ENCODE data around the gene MAP3K20. TPM values are rescaled to one million over a fixed set of nuclear protein-coding genes. Genes with fewer than 3 reads are reported as not detected.
"Not testable (repeated sequence)": the region's sequence is repeated elsewhere in the genome, so short reads cannot be mapped to it uniquely, and the experiment has no call there.

Gene MAP3K20
- total RNA-seq, 1 experiment from 2014 or later: 40.0 TPM

DNA sequence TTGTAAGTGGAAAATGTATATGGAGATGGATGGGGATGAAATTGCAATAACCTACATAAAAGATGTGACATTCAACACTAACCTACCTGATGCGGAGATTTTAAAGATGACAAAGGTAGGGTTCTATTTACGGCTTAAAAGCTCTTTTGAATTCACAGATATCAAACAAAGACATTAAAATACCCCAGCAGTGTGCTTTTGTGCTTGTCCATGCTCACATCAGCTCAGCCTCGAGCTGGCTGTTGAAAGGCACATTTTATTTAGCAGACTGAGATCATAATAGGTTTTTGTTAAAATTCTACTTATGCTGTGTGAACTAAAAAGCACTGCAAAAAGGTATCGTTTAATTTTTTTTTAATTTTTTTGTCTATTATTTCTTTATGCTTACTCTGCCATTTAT lies 183.1 kb downstream of the MAP3K20 start:
- Histone ChIP-seq H3K9me3 (ENCODE audit: low read depth, low read length, poor library complexity, severe bottlenecking) (no peaks in the 10 kb centered on the region), H3K27me3 (replicated peaks; ENCODE audit: insufficient read depth, low read depth, low read length, poor library complexity) (no peaks in the 10 kb centered on the region), H3K36me3 (ENCODE audit: insufficient read depth, low read length, poor library complexity, severe bottlenecking) (peaks cover 5% of the 10 kb centered on the region), H3K27ac (ENCODE audit: low read depth, low read length, poor library complexity, severe bottlenecking) (no peak overlapping the region), H3K4me1 (ENCODE audit: insufficient read depth, low read length, poor library complexity, severe bottlenecking) (no peaks in the 10 kb centered on the region), H3K4me3 (ENCODE audit: low read depth, low read length, poor library complexity, severe bottlenecking) (no peak overlapping the region)
- intact Hi-C loops (cut with micrococcal nuclease; ENCODE audit: unreplicated experiment): no loop called here
- CTCF ChIA-PET: no interaction called here
- no TSS peak for BruUV-seq (replicated peaks)
- POLR2A ChIA-PET (ENCODE audit: low non-redundant PET): no interaction called here
- DNase-seq (ENCODE audit: low spot score): no peak
- no peak for TF ChIP-seq CTCF (conservative IDR thresholded peaks at IDR 0.05; ENCODE audit: low read depth, low read length)

- H3K27ac ChIP-seq (ENCODE audit: low read depth, low read length, poor library complexity, severe bottlenecking); BruUV-seq (replicated peaks); POLR2A ChIA-PET (ENCODE audit: low non-redundant PET); DNase-seq (ENCODE audit: low spot score); H3K4me3 ChIP-seq (ENCODE audit: low read depth, low read length, poor library complexity, severe bottlenecking); H3K9me3 ChIP-seq (ENCODE audit: low read depth, low read length, poor library complexity, severe bottlenecking); CTCF ChIA-PET; H3K36me3 ChIP-seq (ENCODE audit: insufficient read depth, low read length, poor library complexity, severe bottlenecking); H3K27me3 ChIP-seq (replicated peaks; ENCODE audit: insufficient read depth, low read depth, low read length, poor library complexity); H3K4me1 ChIP-seq (ENCODE audit: insufficient read depth, low read length, poor library complexity, severe bottlenecking); intact Hi-C loops (cut with micrococcal nuclease; ENCODE audit: unreplicated experiment): not testable (repeated sequence)
Measured at GRCh38 chr2:173262356-173262755, 186.7 kb downstream of the MAP3K20 start.

GRCh38 chr2:173264151-173264550 lies 188.5 kb downstream of the MAP3K20 start:
- H3K9me3 ChIP-seq (ENCODE audit: low read depth, low read length, poor library complexity, severe bottlenecking): no peaks in the 10 kb centered on the region
- no peak overlapping the region for H3K4me3 ChIP-seq (ENCODE audit: low read depth, low read length, poor library complexity, severe bottlenecking)
- no TSS peak for BruUV-seq (replicated peaks)
- H3K27ac ChIP-seq (ENCODE audit: low read depth, low read length, poor library complexity, severe bottlenecking): no peak overlapping the region
- POLR2A ChIA-PET (ENCODE audit: low non-redundant PET): no interaction called here
- no peaks in the 10 kb centered on the region for H3K36me3 ChIP-seq (ENCODE audit: insufficient read depth, low read length, poor library complexity, severe bottlenecking)
- H3K4me1 ChIP-seq (ENCODE audit: insufficient read depth, low read length, poor library complexity, severe bottlenecking): peaks cover 3% of the 10 kb centered on the region
- H3K27me3 ChIP-seq (replicated peaks; ENCODE audit: insufficient read depth, low read depth, low read length, poor library complexity): no peaks in the 10 kb centered on the region
- no peak for DNase-seq (ENCODE audit: low spot score)
- no peak for TF ChIP-seq CTCF (conservative IDR thresholded peaks at IDR 0.05; ENCODE audit: low read depth, low read length)
- TF ChIP-seq EZH2 (IDR thresholded peaks at IDR 0.05; ENCODE audit: borderline replicate concordance, low read depth, low read length, poor library complexity, severe bottlenecking): no peak
- intact Hi-C loops (cut with micrococcal nuclease; ENCODE audit: unreplicated experiment): no loop called here
- CTCF ChIA-PET: no interaction called here

DNA sequence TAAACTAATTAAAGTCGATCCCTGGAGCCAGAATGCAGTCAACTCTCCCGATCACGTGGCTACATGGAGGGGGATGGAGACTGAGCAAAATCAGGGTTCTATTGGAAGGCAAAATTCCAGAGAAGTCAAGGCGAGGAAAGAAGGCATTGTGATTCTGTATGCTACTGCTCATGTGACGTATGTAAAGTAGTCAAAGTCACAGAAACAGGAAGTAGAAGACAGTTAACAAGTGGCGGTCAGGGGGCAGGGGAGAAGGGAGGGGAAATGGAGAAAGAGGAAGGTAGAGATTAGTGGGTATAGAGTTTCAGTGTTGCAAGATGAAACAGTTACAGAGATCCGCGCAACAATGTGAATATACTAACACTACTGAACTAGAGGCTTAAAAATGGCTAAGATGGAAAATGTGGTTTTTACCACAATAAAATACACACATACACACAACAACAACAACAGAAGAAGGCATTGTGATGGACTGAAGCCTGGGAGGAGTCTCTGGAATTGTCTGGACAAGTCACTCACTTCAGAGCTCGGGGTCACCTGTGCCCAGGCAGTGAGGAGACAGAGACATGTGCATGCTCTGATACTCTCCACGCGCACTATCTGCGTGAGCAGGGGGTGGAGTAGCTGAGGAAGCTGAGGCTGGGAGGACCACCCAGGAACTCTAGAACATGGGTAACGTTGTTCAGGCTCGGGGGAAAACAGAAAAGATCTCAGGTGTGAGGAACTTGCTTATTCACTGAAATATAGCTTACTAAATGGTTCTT lies 189.1 kb downstream of the MAP3K20 start:
- no peak overlapping the region for H3K4me3 ChIP-seq (ENCODE audit: low read depth, low read length, poor library complexity, severe bottlenecking)
- H3K36me3 ChIP-seq (ENCODE audit: insufficient read depth, low read length, poor library complexity, severe bottlenecking): no peaks in the 10 kb centered on the region
- peaks cover 3% of the 10 kb centered on the region for H3K4me1 ChIP-seq (ENCODE audit: insufficient read depth, low read length, poor library complexity, severe bottlenecking)
- no TSS peak for BruUV-seq (replicated peaks)
- ChIA-PET POLR2A (ENCODE audit: low non-redundant PET) (no interaction called here), CTCF (no interaction called here)
- intact Hi-C loops (cut with micrococcal nuclease; ENCODE audit: unreplicated experiment): no loop called here
- TF ChIP-seq CTCF (conservative IDR thresholded peaks at IDR 0.05; ENCODE audit: low read depth, low read length): no peak
- no peak for TF ChIP-seq EZH2 (IDR thresholded peaks at IDR 0.05; ENCODE audit: borderline replicate concordance, low read depth, low read length, poor library complexity, severe bottlenecking)
- no peaks in the 10 kb centered on the region for H3K27me3 ChIP-seq (replicated peaks; ENCODE audit: insufficient read depth, low read depth, low read length, poor library complexity)
- no peaks in the 10 kb centered on the region for H3K9me3 ChIP-seq (ENCODE audit: low read depth, low read length, poor library complexity, severe bottlenecking)
- peak; percentile 15 for DNase-seq (ENCODE audit: low spot score)
- no peak overlapping the region for H3K27ac ChIP-seq (ENCODE audit: low read depth, low read length, poor library complexity, severe bottlenecking)

Data from A673 (cell line).